Measurements from ENCODE around the gene FHIT. TPM values are rescaled to one million over a fixed set of nuclear protein-coding genes. Genes with fewer than 3 reads are reported as not detected.

Gene FHIT
- total and polyA plus RNA-seq, 4 donors: 2.1 to 14.7 (median 6.6) TPM

GRCh38 chr3:59764171-59764570 lies 1487.1 kb downstream of the FHIT start:
- no peak for DNase-seq (ENCODE audit: low spot score)
- WGBS: 92% methylated on average over 4 of the region's 4 CpGs
- TF ChIP-seq, protein P1, sequence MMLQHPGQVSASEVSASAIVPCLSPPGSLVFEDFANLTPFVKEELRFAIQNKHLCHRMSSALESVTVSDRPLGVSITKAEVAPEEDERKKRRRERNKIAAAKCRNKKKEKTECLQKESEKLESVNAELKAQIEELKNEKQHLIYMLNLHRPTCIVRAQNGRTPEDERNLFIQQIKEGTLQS (IDR thresholded peaks at IDR 0.05): no peak
- TF ChIP-seq SP1 (IDR thresholded peaks at IDR 0.05): no peak
- TF ChIP-seq HNF4G (IDR thresholded peaks at IDR 0.05): no peak
- no peak for TF ChIP-seq TAF1 (conservative IDR thresholded peaks at IDR 0.05)
- no peak for TF ChIP-seq RXRA (IDR thresholded peaks at IDR 0.05)
- no peak for TF ChIP-seq FOXA1 (IDR thresholded peaks at IDR 0.05)
- TF ChIP-seq FOXA2 (IDR thresholded peaks at IDR 0.05): no peak
- no peak for TF ChIP-seq YY1 (IDR thresholded peaks at IDR 0.05)
- no peak for TF ChIP-seq JUND (IDR thresholded peaks at IDR 0.05)
- TF ChIP-seq CTCF (IDR thresholded peaks at IDR 0.05; ENCODE audit: low read depth, low read length, missing input control): no peak
- TF ChIP-seq GABPA (IDR thresholded peaks at IDR 0.05 in 1 of 2, conservative IDR thresholded peaks at IDR 0.05 in 1 of 2): no peak
- TF ChIP-seq EGR1 (IDR thresholded peaks at IDR 0.05; ENCODE audit: low read depth in 2 of 2): no peak
- TF ChIP-seq, protein P2, sequence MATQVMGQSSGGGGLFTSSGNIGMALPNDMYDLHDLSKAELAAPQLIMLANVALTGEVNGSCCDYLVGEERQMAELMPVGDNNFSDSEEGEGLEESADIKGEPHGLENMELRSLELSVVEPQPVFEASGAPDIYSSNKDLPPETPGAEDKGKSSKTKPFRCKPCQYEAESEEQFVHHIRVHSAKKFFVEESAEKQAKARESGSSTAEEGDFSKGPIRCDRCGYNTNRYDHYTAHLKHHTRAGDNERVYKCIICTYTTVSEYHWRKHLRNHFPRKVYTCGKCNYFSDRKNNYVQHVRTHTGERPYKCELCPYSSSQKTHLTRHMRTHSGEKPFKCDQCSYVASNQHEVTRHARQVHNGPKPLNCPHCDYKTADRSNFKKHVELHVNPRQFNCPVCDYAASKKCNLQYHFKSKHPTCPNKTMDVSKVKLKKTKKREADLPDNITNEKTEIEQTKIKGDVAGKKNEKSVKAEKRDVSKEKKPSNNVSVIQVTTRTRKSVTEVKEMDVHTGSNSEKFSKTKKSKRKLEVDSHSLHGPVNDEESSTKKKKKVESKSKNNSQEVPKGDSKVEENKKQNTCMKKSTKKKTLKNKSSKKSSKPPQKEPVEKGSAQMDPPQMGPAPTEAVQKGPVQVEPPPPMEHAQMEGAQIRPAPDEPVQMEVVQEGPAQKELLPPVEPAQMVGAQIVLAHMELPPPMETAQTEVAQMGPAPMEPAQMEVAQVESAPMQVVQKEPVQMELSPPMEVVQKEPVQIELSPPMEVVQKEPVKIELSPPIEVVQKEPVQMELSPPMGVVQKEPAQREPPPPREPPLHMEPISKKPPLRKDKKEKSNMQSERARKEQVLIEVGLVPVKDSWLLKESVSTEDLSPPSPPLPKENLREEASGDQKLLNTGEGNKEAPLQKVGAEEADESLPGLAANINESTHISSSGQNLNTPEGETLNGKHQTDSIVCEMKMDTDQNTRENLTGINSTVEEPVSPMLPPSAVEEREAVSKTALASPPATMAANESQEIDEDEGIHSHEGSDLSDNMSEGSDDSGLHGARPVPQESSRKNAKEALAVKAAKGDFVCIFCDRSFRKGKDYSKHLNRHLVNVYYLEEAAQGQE (IDR thresholded peaks at IDR 0.05): no peak
- TF ChIP-seq NR2F2 (IDR thresholded peaks at IDR 0.05): no peak
- no peak overlapping the region for H3K9ac ChIP-seq (ENCODE audit: low read depth in 1 of 2, low read length in 2 of 2)
- no peaks in the 10 kb centered on the region for H3K36me3 ChIP-seq (ENCODE audit: control insufficient read depth in 4 of 4, insufficient read depth in 3 of 4, low read depth in 1 of 4, low read length in 3 of 4)
- H3K4me1 ChIP-seq (ENCODE audit: control insufficient read depth in 4 of 4, insufficient read depth in 4 of 4, low read length in 3 of 4): peaks cover 0 to 10% (median 3%) of the 10 kb centered on the region in 4 donors
- no peak overlapping the region for H3K4me3 ChIP-seq (ENCODE audit: low read depth in 1 of 3, low read length in 3 of 3)
- H3K9me3 ChIP-seq (ENCODE audit: control insufficient read depth in 4 of 4, low read length in 3 of 4): no peaks in the 10 kb centered on the region
- no peaks in the 10 kb centered on the region for H3K27me3 ChIP-seq (ENCODE audit: control insufficient read depth in 4 of 4, insufficient read depth in 4 of 4, low read length in 3 of 4)
- H3K27ac ChIP-seq (ENCODE audit: low read depth in 1 of 2, low read length in 2 of 2): no peak overlapping the region

- no peak overlapping the region for H3K27ac ChIP-seq (ENCODE audit: low read depth in 1 of 2, low read length in 2 of 2)
- TF ChIP-seq, protein P2 (IDR thresholded peaks at IDR 0.05): no peak
- TF ChIP-seq MAX (IDR thresholded peaks at IDR 0.05): no peak
- TF ChIP-seq HNF4A (conservative IDR thresholded peaks at IDR 0.05): no peak
- TF ChIP-seq RXRA (IDR thresholded peaks at IDR 0.05): no peak
- TF ChIP-seq TAF1 (conservative IDR thresholded peaks at IDR 0.05): no peak
- no peak for TF ChIP-seq ZBTB33 (IDR thresholded peaks at IDR 0.05)
- TF ChIP-seq JUND (IDR thresholded peaks at IDR 0.05): no peak
- no peak for TF ChIP-seq HNF4G (IDR thresholded peaks at IDR 0.05)
- TF ChIP-seq GABPA (IDR thresholded peaks at IDR 0.05 in 1 of 2, conservative IDR thresholded peaks at IDR 0.05 in 1 of 2): no peak
- no peak for TF ChIP-seq CTCF (IDR thresholded peaks at IDR 0.05; ENCODE audit: low read depth, low read length, missing input control)
- no peak for TF ChIP-seq YY1 (IDR thresholded peaks at IDR 0.05)
- TF ChIP-seq, protein P1 (IDR thresholded peaks at IDR 0.05): no peak
- no peak for TF ChIP-seq FOXA1 (IDR thresholded peaks at IDR 0.05)
- no peak for TF ChIP-seq FOXA2 (IDR thresholded peaks at IDR 0.05)
- no peak for TF ChIP-seq NR2F2 (IDR thresholded peaks at IDR 0.05)
These were observed 1488.3 kb downstream of the FHIT start for GRCh38 chr3:59762941-59763340.

More at GRCh38 chr3:59762941-59763340, 1488.3 kb downstream of the FHIT start:
- no peak for DNase-seq (ENCODE audit: low spot score)
- no peak overlapping the region for H3K9ac ChIP-seq (ENCODE audit: low read depth in 1 of 2, low read length in 2 of 2)
- H3K27me3 ChIP-seq (ENCODE audit: control insufficient read depth in 4 of 4, insufficient read depth in 4 of 4, low read length in 3 of 4): no peaks in the 10 kb centered on the region
- peaks cover 0 to 11% (median 3%) of the 10 kb centered on the region in 4 donors for H3K4me1 ChIP-seq (ENCODE audit: control insufficient read depth in 4 of 4, insufficient read depth in 4 of 4, low read length in 3 of 4)
- WGBS: 95% methylated on average over 5 of the region's 5 CpGs
- no peaks in the 10 kb centered on the region for H3K9me3 ChIP-seq (ENCODE audit: control insufficient read depth in 4 of 4, low read length in 3 of 4)
- H3K36me3 ChIP-seq (ENCODE audit: control insufficient read depth in 4 of 4, insufficient read depth in 3 of 4, low read depth in 1 of 4, low read length in 3 of 4): no peaks in the 10 kb centered on the region
- no peak overlapping the region for H3K4me3 ChIP-seq (ENCODE audit: low read depth in 1 of 3, low read length in 3 of 3)

Data from liver (tissue), 9 donors.